Effector memory CD8-positive, alpha-beta T cell (primary cell): ENCODE results near the gene ATAD2B.

Experiments used
- ATAC-seq: fragments of 150-1000 bp; cut with Tn5 transposase; replicated peaks from 2 replicates; pipeline ENCODE4 v1.10.0; 2021; ENCODE audit warnings: mild to moderate bottlenecking, moderate library complexity
- DNase-seq, 3 experiments: peaks; one replicate each; pipeline ENCODE4 v3.0.0; 2021
- H3K27ac Mint-ChIP-seq, 2 donors: one replicate each; pipeline ENCODE4 v1.8.0; 2022; ENCODE audit warnings: mild to moderate bottlenecking in 2 of 2, mixed read lengths in 2 of 2, moderate library complexity in 2 of 2
- H3K27me3 Mint-ChIP-seq, 2 donors: one replicate each; pipeline ENCODE4 v1.8.0; 2022; ENCODE audit warnings: mixed read lengths in 2 of 2
- H3K36me3 Mint-ChIP-seq: one replicate; pipeline ENCODE4 v1.8.0; 2022; ENCODE audit warnings: mild to moderate bottlenecking, moderate library complexity, mixed read lengths; ENCODE audit not compliant: insufficient read depth
- H3K4me1 Mint-ChIP-seq, 2 donors: one replicate each; pipeline ENCODE4 v1.8.0; 2022; ENCODE audit warnings: low read depth in 2 of 2, mixed read lengths in 2 of 2
- H3K4me3 Mint-ChIP-seq, 2 donors: one replicate each; pipeline ENCODE4 v1.8.0; 2022; ENCODE audit warnings: mild to moderate bottlenecking in 2 of 2, mixed read lengths in 2 of 2, moderate library complexity in 2 of 2
- H3K9me3 Mint-ChIP-seq, 2 donors: one replicate each; pipeline ENCODE4 v1.8.0; 2022; ENCODE audit warnings: mixed read lengths in 2 of 2

Gene ATAD2B

GRCh38 chr2:23703037-23703582 is 223.8 kb downstream of the ATAD2B start:
- ATAC-seq = no peak
- H3K9me3 Mint-ChIP-seq = no peaks in the 10 kb centered on the region
- peaks cover 7% of the 10 kb centered on the region for H3K36me3 Mint-ChIP-seq
- no peak overlapping the region for H3K27ac Mint-ChIP-seq
- H3K27me3 Mint-ChIP-seq = no peaks in the 10 kb centered on the region
- no peak for DNase-seq
- H3K4me1 Mint-ChIP-seq = peaks cover 2 to 4% of the 10 kb centered on the region in 2 donors
- no peak overlapping the region for H3K4me3 Mint-ChIP-seq

GRCh38 chr2:23700627-23701026 is 226.3 kb downstream of the ATAD2B start:
- Mint-ChIP-seq H3K4me3 (no peak overlapping the region), H3K36me3 (peaks cover 3% of the 10 kb centered on the region), H3K27ac (no peak overlapping the region), H3K27me3 (no peaks in the 10 kb centered on the region), H3K9me3 (no peaks in the 10 kb centered on the region), H3K4me1 (peaks cover 2 to 4% of the 10 kb centered on the region in 2 donors)
- no peak for DNase-seq
- no peak for ATAC-seq

- no peaks in the 10 kb centered on the region for H3K9me3 Mint-ChIP-seq
- no peak for ATAC-seq
- H3K36me3 Mint-ChIP-seq = peaks cover 3% of the 10 kb centered on the region
- DNase-seq = no peak
- H3K4me3 Mint-ChIP-seq = no peak overlapping the region
- H3K27me3 Mint-ChIP-seq = no peaks in the 10 kb centered on the region
- H3K27ac Mint-ChIP-seq = no peak overlapping the region
- H3K4me1 Mint-ChIP-seq = peaks cover 2 to 5% of the 10 kb centered on the region in 2 donors
Observed at GRCh38 chr2:23699580-23699925, 227.4 kb downstream of the ATAD2B start.

GRCh38 chr2:23698721-23699579 is 228.0 kb downstream of the ATAD2B start:
- peaks cover 2 to 11% of the 10 kb centered on the region in 2 donors for H3K4me1 Mint-ChIP-seq
- DNase-seq (no peak), ATAC-seq (no peak)
- H3K27ac Mint-ChIP-seq = no peak overlapping the region
- H3K9me3 Mint-ChIP-seq = no peaks in the 10 kb centered on the region
- H3K36me3 Mint-ChIP-seq = peaks cover 3% of the 10 kb centered on the region
- H3K4me3 Mint-ChIP-seq = no peak overlapping the region
- no peaks in the 10 kb centered on the region for H3K27me3 Mint-ChIP-seq
